K562 (cell line): ENCODE measurements around the gene ANO1. TPM values are rescaled to one million over a fixed set of nuclear protein-coding genes. Genes with fewer than 3 reads are reported as not detected.

Experiments used
- BMI1 ChIP-seq: fragments of 150-350 bp; IDR thresholded peaks from 2 replicates; pipeline ENCODE4 v1.6.1; 2014; ENCODE audit warnings: low read length
- CTCFL ChIP-seq: IDR thresholded peaks from 2 replicates; pipeline ENCODE4 v1.6.1; 2011; ENCODE audit warnings: borderline replicate concordance, low read depth, mild to moderate bottlenecking, moderate library complexity, low read length; ENCODE audit not compliant: insufficient read depth, poor library complexity, severe bottlenecking
- DACH1 ChIP-seq: fragments of 450-650 bp; IDR thresholded peaks from 2 replicates; pipeline ENCODE4 v1.6.1; 2018; ENCODE audit not compliant: partially characterized antibody
- KLF16 ChIP-seq: IDR thresholded peaks from 2 replicates; pipeline ENCODE4 v1.6.1; 2016; ENCODE audit warnings: antibody characterized with exemption
- MED1 ChIP-seq: sonication (generic); formaldehyde crosslinking; IDR thresholded peaks from 2 replicates; pipeline ENCODE4 v1.8.1; 2023; ENCODE audit warnings: missing genetic modification reagents, borderline replicate concordance
- NR2C1 ChIP-seq, 2 experiments: fragments of 450-650 bp; IDR thresholded peaks; 2 replicates each; pipeline ENCODE4 v1.6.1; 2017; ENCODE audit warnings: mild to moderate bottlenecking in 2 of 2, antibody characterized with exemption in 1 of 2, inconsistent platforms in 1 of 2, missing compliant biosample characterization in 1 of 2, missing genetic modification characterization in 1 of 2
- RAD21 ChIP-seq, 2 experiments: fragments of 250-450 bp in 1 of 2; fragments of 450-650 bp in 1 of 2; sonication (Bioruptor Pico) in 1 of 2; formaldehyde crosslinking in 1 of 2; IDR thresholded peaks in 1 of 2; conservative IDR thresholded peaks in 1 of 2; 2 replicates each; pipeline versions ENCODE4 v1.4.0 to v1.8.0; 2020 to 2022; ENCODE audit warnings: mild to moderate bottlenecking in 2 of 2, moderate library complexity in 1 of 2
- REST ChIP-seq, 2 experiments: fragments of 450-650 bp; formaldehyde crosslinking in 1 of 2; IDR thresholded peaks; 2 replicates each; pipeline versions ENCODE4 v1.4.0 to v1.6.1; 2014 to 2020; ENCODE audit warnings: mild to moderate bottlenecking in 2 of 2, borderline replicate concordance in 1 of 2, low read depth in 1 of 2
- TFAP4 ChIP-seq: sonication (generic); formaldehyde crosslinking; IDR thresholded peaks from 2 replicates; pipeline ENCODE4 v1.8.0; 2022; ENCODE audit warnings: missing genetic modification reagents, mild to moderate bottlenecking, moderate library complexity, borderline replicate concordance
- ZNF511 ChIP-seq: sonication (generic); formaldehyde crosslinking; IDR thresholded peaks from 2 replicates; pipeline ENCODE4 v1.8.0; 2022; ENCODE audit warnings: mild to moderate bottlenecking, missing genetic modification reagents
- ZNF707 ChIP-seq: fragments of 250-450 bp; sonication (Bioruptor Pico); conservative IDR thresholded peaks from 2 replicates; pipeline ENCODE4 v1.8.0; 2022; ENCODE audit warnings: inconsistent platforms, mild to moderate bottlenecking, moderate library complexity
- polyA plus RNA-seq, 8 experiments: library from polyadenylated mRNA; depleted of rRNA in 4 of 8; stranded (reverse) in 5 of 8; unstranded in 3 of 8; fragments of >200 nt; fragmentation: Nextera tagmentation in 2 of 8; fragmentation: Illumina TruSeq in 1 of 8; extraction: Ambion mirVana in 2 of 8; extraction: Trizol in 1 of 8; gene quantifications; 2 replicates each; pipeline versions ENCODE4 v1.2.1 to v1.2.3, GENCODE V29; 2011 to 2014; ENCODE audit warnings: inconsistent platforms in 1 of 8, missing spikeins in 1 of 8
- total RNA-seq, 7 experiments: library from RNA; depleted of rRNA in 6 of 7; stranded (reverse); fragments of >200 nt in 6 of 7; fragmentation: Illumina TruSeq in 2 of 7; extraction: Trizol in 2 of 7; gene quantifications; 2 replicates each; pipeline versions ENCODE4 v1.2.1 to v1.2.3, GENCODE V29; 2011 to 2021; ENCODE audit warnings: low replicate concordance in 1 of 7

Gene ANO1
- total and polyA plus RNA-seq, 9 of the 15 experiments (the other 6 are each of a cell fraction or from before 2014, with no cell fraction given), result not detected

- TF ChIP-seq TFAP4 (CRISPR knock-in tag) (peak; percentile 89), DACH1 (peak; percentile 71), RAD21 (CRISPR knock-in tag; conservative IDR thresholded peaks at IDR 0.05 in 1 of 2, IDR thresholded peaks at IDR 0.05 in 1 of 2) (peak in 1 of 2 experiments; percentile 30; a peak in 2 of 4 replicates), ZNF707 (CRISPR knock-in tag) (no peak), BMI1 (peak; percentile 77), ZNF511 (CRISPR knock-in tag) (no peak), CTCFL (peak; percentile 83), NR2C1 (IDR thresholded peaks at IDR 0.05) (peak; percentile 80), NR2C1 (tag; IDR thresholded peaks at IDR 0.05) (peak; percentile 79), MED1 (CRISPR knock-in tag) (no peak), REST (IDR thresholded peaks at IDR 0.05; ENCODE audit: borderline replicate concordance) (peak; percentile 28; the same call in 1 of the 2 replicates), REST (CRISPR knock-in tag; IDR thresholded peaks at IDR 0.05; ENCODE audit: low read depth) (no peak), KLF16 (0 out of 2 replicates have a peak, but pooled peaks have one; percentile 17)
Observed at GRCh38 chr11:70176940-70177689, 99.0 kb downstream of the ANO1 start (continued).
